WTC11 (cell line): ENCODE data around the gene CBY1. TPM values are rescaled to one million over a fixed set of nuclear protein-coding genes. Genes with fewer than 3 reads are reported as not detected.

Experiments
- ATAC-seq: fragments of 200-7000 bp; cut with Tn5 transposase; 2 replicates; pipeline ENCODE4 v1.10.0; 2021; ENCODE audit warnings: mild to moderate bottlenecking, moderate library complexity
- CTCF ChIA-PET: fragments of 300-600 bp; sonication (Branson Sonifier 250); formaldehyde crosslinking; loops from one replicate; lab custom pipeline; 2021; ENCODE audit warnings: antibody characterized with exemption; lab: Charles Lee
- POLR2A ChIA-PET: fragments of 350-600 bp; sonication (Branson Sonifier 250); formaldehyde crosslinking; loops from one replicate; lab custom pipeline; 2021; ENCODE audit warnings: antibody characterized with exemption; lab: Charles Lee
- DNase-seq: peaks from one replicate; pipeline ENCODE4 v3.0.0; 2021; ENCODE audit warnings: low spot score
- H3K27ac Mint-ChIP-seq: 2 replicates; pipeline ENCODE4 v1.8.0; 2021; ENCODE audit warnings: mixed read lengths
- H3K27me3 Mint-ChIP-seq: 2 replicates; pipeline ENCODE4 v1.8.0; 2021; ENCODE audit warnings: low read depth, mild to moderate bottlenecking, moderate library complexity, mixed read lengths
- H3K36me3 Mint-ChIP-seq: 2 replicates; pipeline ENCODE4 v1.8.0; 2021; ENCODE audit warnings: mixed read lengths
- H3K4me1 Mint-ChIP-seq: 2 replicates; pipeline ENCODE4 v1.8.0; 2022; ENCODE audit warnings: mixed read lengths
- H3K4me3 Mint-ChIP-seq: 2 replicates; pipeline ENCODE4 v1.8.0; 2021; ENCODE audit warnings: mild to moderate bottlenecking, moderate library complexity, mixed read lengths
- H3K9me3 Mint-ChIP-seq: 2 replicates; pipeline ENCODE4 v1.8.0; 2021; ENCODE audit warnings: mixed read lengths
- ATF2 ChIP-seq: sonication (generic); formaldehyde crosslinking; IDR thresholded peaks from 2 replicates; pipeline ENCODE4 v1.8.1; 2022; ENCODE audit warnings: low read depth, missing genetic modification reagents, borderline replicate concordance
- ATF3 ChIP-seq: sonication (generic); formaldehyde crosslinking; conservative IDR thresholded peaks from 2 replicates; pipeline ENCODE4 v1.8.1; 2022; ENCODE audit warnings: mild to moderate bottlenecking, missing genetic modification reagents
- ATF6 ChIP-seq: sonication (generic); formaldehyde crosslinking; IDR thresholded peaks from 2 replicates; pipeline ENCODE4 v1.8.1; 2023; ENCODE audit warnings: mild to moderate bottlenecking, missing genetic modification reagents
- EMX1 ChIP-seq: fragments of 250-450 bp; sonication (Bioruptor Pico); IDR thresholded peaks from 2 replicates; pipeline ENCODE4 v1.8.0; 2021; ENCODE audit warnings: mild to moderate bottlenecking
- ETV6 ChIP-seq: sonication (generic); formaldehyde crosslinking; IDR thresholded peaks from 2 replicates; pipeline ENCODE4 v1.8.1; 2022; ENCODE audit warnings: mild to moderate bottlenecking, missing genetic modification reagents
- FOXJ3 ChIP-seq: sonication (generic); formaldehyde crosslinking; IDR thresholded peaks from 2 replicates; pipeline ENCODE4 v1.9.0; 2021; ENCODE audit warnings: missing genetic modification reagents, mild to moderate bottlenecking, borderline replicate concordance
- GRHL2 ChIP-seq: fragments of 250-450 bp; sonication (Bioruptor Pico); IDR thresholded peaks from 2 replicates; pipeline ENCODE4 v1.8.0; 2022; ENCODE audit warnings: mild to moderate bottlenecking, moderate library complexity; ENCODE audit not compliant: insufficient replicate concordance, severe bottlenecking
- NFYB ChIP-seq: sonication (generic); formaldehyde crosslinking; conservative IDR thresholded peaks from 2 replicates; pipeline ENCODE4 v1.8.0; 2022; ENCODE audit warnings: low read depth, missing genetic modification reagents
- SOX15 ChIP-seq: fragments of 250-450 bp; sonication (Bioruptor Pico); IDR thresholded peaks from 2 replicates; pipeline ENCODE4 v1.9.0; 2021; ENCODE audit warnings: mild to moderate bottlenecking
- TEAD1 ChIP-seq: sonication (generic); formaldehyde crosslinking; IDR thresholded peaks from 2 replicates; pipeline ENCODE4 v1.8.0; 2022; ENCODE audit warnings: mild to moderate bottlenecking, missing genetic modification reagents
- ZBTB21 ChIP-seq: sonication (generic); formaldehyde crosslinking; IDR thresholded peaks from 2 replicates; pipeline ENCODE4 v1.8.1; 2023; ENCODE audit warnings: mild to moderate bottlenecking, missing genetic modification reagents, borderline replicate concordance
- ZNF219 ChIP-seq: sonication (generic); formaldehyde crosslinking; IDR thresholded peaks from 2 replicates; pipeline ENCODE4 v1.8.0; 2023; ENCODE audit warnings: missing genetic modification reagents, mild to moderate bottlenecking, borderline replicate concordance
- ZNF232 ChIP-seq: sonication (generic); formaldehyde crosslinking; IDR thresholded peaks from 2 replicates; pipeline ENCODE4 v1.8.0; 2022; ENCODE audit warnings: mild to moderate bottlenecking, missing genetic modification reagents
- ZNF317 ChIP-seq: sonication (generic); formaldehyde crosslinking; IDR thresholded peaks from 2 replicates; pipeline ENCODE4 v1.8.1; 2023; ENCODE audit warnings: low read depth, mild to moderate bottlenecking, moderate library complexity, missing genetic modification reagents, borderline replicate concordance
- ZNF416 ChIP-seq: fragments of 250-450 bp; sonication (Bioruptor Pico); IDR thresholded peaks from 2 replicates; pipeline ENCODE4 v1.9.0; 2021; ENCODE audit warnings: mild to moderate bottlenecking, inconsistent platforms
- ZNF423 ChIP-seq: fragments of 250-450 bp; sonication (Bioruptor Pico); IDR thresholded peaks from 2 replicates; pipeline ENCODE4 v2.1.2; 2022; ENCODE audit warnings: mild to moderate bottlenecking, moderate library complexity
- total RNA-seq: library from RNA; stranded (reverse); gene quantifications from 3 replicates; pipeline ENCODE4 v1.2.3, GENCODE V29; 2021
- TF ChIP-seq, protein P1 (sequence below): sonication (generic); formaldehyde crosslinking; IDR thresholded peaks from 2 replicates; pipeline ENCODE4 v1.8.1; 2022; ENCODE audit warnings: low read depth, mild to moderate bottlenecking, moderate library complexity, missing genetic modification reagents, borderline replicate concordance
- TF ChIP-seq, protein P2 (sequence below): sonication (generic); formaldehyde crosslinking; IDR thresholded peaks from 2 replicates; pipeline ENCODE4 v1.8.0; 2022; ENCODE audit warnings: mild to moderate bottlenecking, missing genetic modification reagents
- TF ChIP-seq, protein P3 (sequence below): sonication (generic); formaldehyde crosslinking; IDR thresholded peaks from 2 replicates; pipeline ENCODE4 v1.8.1; 2023; ENCODE audit warnings: mild to moderate bottlenecking, missing genetic modification reagents, moderate library complexity

The CBY1 gene
- total RNA-seq, 1 experiment from 2014 or later, result 26.5 TPM

DNA sequence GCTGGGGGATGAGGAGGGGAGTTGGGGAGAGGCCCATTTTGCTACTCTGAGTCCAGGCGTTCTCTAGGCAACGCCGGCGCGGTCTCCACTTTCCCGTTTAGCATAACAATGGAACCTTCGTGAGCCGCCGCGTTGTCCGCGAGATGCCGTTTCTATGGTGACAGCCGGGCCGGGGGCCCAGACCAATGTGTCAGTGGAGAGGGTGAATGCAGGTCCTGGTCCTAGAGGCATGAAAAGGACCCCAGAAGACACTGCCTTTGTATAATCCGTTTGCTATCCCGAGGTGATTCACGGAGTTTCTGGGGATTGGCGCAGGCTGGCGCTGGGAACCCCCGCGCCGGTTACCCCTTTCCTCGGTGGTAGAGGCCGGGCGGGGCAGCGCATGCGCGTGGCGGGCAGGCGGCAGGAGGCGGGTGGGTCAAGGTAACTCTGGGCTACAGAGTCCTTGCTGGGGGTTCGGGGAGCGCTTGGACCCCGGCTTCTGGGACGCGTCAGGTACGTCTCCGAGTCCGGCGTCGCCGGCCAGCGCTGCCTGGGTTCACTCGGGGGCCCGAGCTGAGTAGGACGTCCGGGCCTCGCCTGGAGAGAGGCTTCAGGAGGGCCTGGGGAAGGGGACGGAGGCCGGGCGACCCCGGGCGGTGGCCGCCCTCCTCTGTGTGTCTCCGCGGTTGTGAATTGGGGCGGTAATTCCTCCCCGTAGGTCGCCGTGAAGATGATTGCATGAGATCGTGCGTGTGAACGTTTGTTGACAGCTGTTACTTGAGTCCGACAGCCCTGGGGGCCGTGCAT is at the start of gene CBY1, which contains the start of gene FAM227A (continued):
- no peak for TF ChIP-seq ZNF317 (CRISPR knock-in tag)
- TF ChIP-seq TEAD1 (CRISPR knock-in tag), result peak; percentile 31; the same call in 1 of the 2 replicates
- TF ChIP-seq ZNF423 (CRISPR knock-in tag), result no peak
- no peak for TF ChIP-seq NFYB
- TF ChIP-seq ZNF416 (CRISPR knock-in tag), result no peak
- TF ChIP-seq ZBTB21 (CRISPR knock-in tag), result 0 out of 2 replicates have a peak, but pooled peaks have one; percentile 7
- TF ChIP-seq GRHL2 (CRISPR knock-in tag), result no peak
- no peak for TF ChIP-seq ATF6

DNA sequence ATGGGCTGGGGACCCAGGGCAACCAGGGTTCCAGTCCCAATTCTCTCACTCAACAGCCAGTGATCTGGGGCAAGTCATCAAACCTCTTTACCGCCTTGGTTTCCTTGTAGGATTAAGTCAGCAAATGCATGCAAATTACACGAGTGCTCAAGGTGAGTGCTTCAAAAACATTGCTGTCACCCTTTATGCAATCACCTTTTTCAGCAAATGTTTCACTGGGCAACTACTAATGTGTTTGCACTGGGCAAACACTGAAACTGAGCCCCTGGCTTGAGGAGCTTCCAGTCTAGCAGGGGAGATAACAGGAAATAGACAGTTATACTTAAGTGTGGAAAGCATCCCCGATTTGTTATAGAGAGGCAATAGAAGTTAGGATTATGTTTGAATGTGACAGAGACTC is 48.8 kb upstream of the CBY1 start:
- DNase-seq (no peak), ATAC-seq (no peak)
- Mint-ChIP-seq H3K36me3 (no peaks in the 10 kb centered on the region; the same call in 1 of the 2 replicates), H3K4me3 (no peak overlapping the region), H3K4me1 (no peaks in the 10 kb centered on the region), H3K27me3 (no peaks in the 10 kb centered on the region), H3K9me3 (0 out of 2 replicates have a peak, but pooled peaks cover 3% of the 10 kb centered on the region), H3K27ac (no peak overlapping the region)
- TF ChIP-seq FOXJ3, result no peak
- ChIA-PET POLR2A (no interaction called here), CTCF (no interaction called here)

- ChIA-PET POLR2A (no interaction called here), CTCF (interaction anchor here (0.7 to 1.1 kb wide), 2 partner anchors 194 to 494 kb away, joined by 3 to 4 read pairs; no protein-coding TSS in a partner anchor)
- DNase-seq (no peak), ATAC-seq (no peak)
- H3K9me3 Mint-ChIP-seq, result 0 out of 2 replicates have a peak, but pooled peaks cover 3% of the 10 kb centered on the region
- no peak overlapping the region for H3K4me3 Mint-ChIP-seq
- TF ChIP-seq ETV6 (CRISPR knock-in tag), result no peak
- TF ChIP-seq EMX1, result no peak
- no peak for TF ChIP-seq GRHL2 (CRISPR knock-in tag)
- TF ChIP-seq ZNF219, result no peak
- TF ChIP-seq ATF3, result no peak
- TF ChIP-seq, protein P1, sequence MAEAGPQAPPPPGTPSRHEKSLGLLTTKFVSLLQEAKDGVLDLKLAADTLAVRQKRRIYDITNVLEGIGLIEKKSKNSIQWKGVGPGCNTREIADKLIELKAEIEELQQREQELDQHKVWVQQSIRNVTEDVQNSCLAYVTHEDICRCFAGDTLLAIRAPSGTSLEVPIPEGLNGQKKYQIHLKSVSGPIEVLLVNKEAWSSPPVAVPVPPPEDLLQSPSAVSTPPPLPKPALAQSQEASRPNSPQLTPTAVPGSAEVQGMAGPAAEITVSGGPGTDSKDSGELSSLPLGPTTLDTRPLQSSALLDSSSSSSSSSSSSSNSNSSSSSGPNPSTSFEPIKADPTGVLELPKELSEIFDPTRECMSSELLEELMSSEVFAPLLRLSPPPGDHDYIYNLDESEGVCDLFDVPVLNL (CRISPR knock-in tag), result no peak
- TF ChIP-seq, protein P2, sequence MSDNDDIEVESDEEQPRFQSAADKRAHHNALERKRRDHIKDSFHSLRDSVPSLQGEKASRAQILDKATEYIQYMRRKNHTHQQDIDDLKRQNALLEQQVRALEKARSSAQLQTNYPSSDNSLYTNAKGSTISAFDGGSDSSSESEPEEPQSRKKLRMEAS (CRISPR knock-in tag), result no peak
- TF ChIP-seq SOX15, result no peak
- TF ChIP-seq ZNF232 (CRISPR knock-in tag), result no peak
- TF ChIP-seq, protein P3, sequence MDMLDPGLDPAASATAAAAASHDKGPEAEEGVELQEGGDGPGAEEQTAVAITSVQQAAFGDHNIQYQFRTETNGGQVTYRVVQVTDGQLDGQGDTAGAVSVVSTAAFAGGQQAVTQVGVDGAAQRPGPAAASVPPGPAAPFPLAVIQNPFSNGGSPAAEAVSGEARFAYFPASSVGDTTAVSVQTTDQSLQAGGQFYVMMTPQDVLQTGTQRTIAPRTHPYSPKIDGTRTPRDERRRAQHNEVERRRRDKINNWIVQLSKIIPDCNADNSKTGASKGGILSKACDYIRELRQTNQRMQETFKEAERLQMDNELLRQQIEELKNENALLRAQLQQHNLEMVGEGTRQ, result no peak
- TF ChIP-seq ATF2 (CRISPR knock-in tag), result no peak
- peak overlapping the region; percentile 11; the same call in 1 of the 2 replicates for H3K27ac Mint-ChIP-seq
- H3K4me1 Mint-ChIP-seq, result no peaks in the 10 kb centered on the region
- peaks cover 3% of the 10 kb centered on the region; the same call in 1 of the 2 replicates for H3K36me3 Mint-ChIP-seq
- H3K27me3 Mint-ChIP-seq, result no peaks in the 10 kb centered on the region
Observed at GRCh38 chr22:38608992-38609750, 47.3 kb upstream of the CBY1 start.
